Left renal pelvis (tissue), 4 donors: ENCODE results near the gene ATOH8. TPM values are rescaled to one million over a fixed set of nuclear protein-coding genes. Genes with fewer than 3 reads are reported as not detected.

ENCODE experiments used
- DNase-seq, 4 donors: peaks; one replicate each; pipeline ENCODE4 v3.0.0-alpha.2; 2013; ENCODE audit warnings: low read depth in 4 of 4, low spot score in 3 of 4
- polyA plus RNA-seq, 4 donors: library from polyadenylated mRNA; unstranded; fragments of 120-200 nt; gene quantifications; one replicate each; pipeline ENCODE4 v1.2.1, GENCODE V29; 2013; ENCODE audit not compliant: insufficient read length in 4 of 4

The ATOH8 gene
- polyA plus RNA-seq, 4 donors, result 13.6 to 15.6 (median 14.5) TPM

- DNase-seq, result no peak
Observed at GRCh38 chr2:85750587-85751575, 2.9 kb upstream of the ATOH8 start.

- no peak for DNase-seq
Observed at GRCh38 chr2:85751627-85752026, 2.2 kb upstream of the ATOH8 start.

DNA sequence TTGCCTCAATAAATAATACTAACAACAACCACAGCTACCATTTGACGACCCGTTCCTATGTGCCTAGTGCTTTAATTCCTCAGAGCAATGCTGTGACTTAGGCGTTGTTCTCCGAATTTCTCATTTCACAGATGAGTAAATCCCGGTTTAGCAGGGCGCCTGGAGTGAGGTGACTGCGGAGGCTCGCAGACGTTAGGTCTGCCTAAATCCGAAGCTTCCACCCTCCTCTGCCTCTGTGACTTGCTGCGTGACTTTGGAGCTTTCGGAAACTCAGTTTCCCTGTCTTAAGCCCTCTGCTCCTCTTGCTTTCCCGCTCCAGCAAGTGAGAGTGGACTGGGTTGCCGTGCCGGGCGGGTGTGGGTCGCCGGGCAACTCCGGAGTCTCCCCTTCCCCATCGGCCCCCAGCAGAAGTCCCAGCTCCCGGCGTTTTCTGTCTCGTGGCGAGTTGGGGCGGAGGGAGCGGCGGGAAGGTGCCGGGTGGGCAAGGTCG lies 711 bp upstream of the ATOH8 start:
- no peak for DNase-seq

- DNase-seq, result no peak
Observed at GRCh38 chr2:85754313-85755095, 713 bp downstream of the ATOH8 start.

DNA sequence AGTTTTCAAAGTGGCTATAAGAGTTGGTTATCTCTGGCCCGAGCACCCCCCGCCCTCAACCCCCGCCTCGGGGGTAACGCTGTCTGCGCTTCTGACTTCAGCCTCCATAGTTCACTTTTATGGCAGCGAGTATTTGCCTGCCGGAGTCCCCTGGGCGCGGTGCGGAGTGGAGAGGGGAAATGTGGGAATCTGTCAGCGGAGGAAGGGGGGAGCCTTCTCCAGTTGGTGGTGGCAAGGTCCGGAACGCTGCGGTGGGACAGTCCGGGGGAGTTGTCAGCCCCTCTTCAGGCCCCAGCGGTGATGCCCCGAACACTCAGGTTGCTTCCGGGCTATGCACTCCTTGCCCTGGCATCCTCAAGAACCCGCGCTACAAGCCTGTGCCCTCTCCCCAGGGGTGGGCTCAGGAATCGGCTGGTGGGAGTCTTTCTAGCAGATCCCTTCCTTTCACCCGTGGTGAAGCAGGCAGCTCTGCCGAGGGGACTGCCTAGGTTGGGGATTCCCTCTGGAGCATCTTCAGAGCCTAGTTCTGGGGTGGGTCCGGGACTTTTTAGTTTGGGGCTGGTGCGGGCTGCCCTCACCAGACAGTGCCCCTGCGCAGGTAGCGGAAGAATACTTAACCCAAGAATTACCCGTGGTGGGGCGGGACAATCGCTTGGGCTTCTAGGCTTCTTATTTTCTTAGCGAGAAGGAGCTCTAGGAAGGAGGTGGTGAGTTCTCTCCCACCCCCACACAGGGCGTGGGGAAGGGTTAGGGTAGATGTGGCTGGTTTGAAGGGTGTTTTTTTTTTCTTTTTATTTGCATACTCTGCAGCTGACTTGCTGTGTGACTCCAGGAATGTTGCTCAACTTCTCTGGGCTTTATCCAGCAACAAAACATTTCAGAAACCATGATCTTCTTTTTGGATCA lies 1.6 kb downstream of the ATOH8 start:
- no peak for DNase-seq

DNA sequence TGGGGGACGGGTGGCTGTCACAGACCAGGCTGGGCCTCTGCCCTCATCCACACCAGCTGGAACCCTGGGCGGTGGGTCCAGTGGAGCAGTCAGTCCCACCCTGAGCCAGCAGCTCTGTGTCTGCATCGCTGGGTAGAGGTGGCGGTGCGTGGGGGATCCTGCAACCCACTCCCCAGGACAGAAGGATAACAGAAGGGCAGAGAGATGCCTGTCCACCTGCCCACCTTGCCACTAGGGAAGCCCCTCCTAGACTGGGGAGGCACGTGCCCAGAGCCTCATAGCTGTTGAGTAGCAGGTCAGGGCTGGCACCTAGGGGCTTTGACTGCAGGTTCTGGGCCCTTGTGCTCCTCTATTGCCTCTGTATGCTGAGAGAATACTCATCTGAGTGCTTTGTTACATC lies 2.4 kb downstream of the ATOH8 start:
- no peak for DNase-seq

DNA sequence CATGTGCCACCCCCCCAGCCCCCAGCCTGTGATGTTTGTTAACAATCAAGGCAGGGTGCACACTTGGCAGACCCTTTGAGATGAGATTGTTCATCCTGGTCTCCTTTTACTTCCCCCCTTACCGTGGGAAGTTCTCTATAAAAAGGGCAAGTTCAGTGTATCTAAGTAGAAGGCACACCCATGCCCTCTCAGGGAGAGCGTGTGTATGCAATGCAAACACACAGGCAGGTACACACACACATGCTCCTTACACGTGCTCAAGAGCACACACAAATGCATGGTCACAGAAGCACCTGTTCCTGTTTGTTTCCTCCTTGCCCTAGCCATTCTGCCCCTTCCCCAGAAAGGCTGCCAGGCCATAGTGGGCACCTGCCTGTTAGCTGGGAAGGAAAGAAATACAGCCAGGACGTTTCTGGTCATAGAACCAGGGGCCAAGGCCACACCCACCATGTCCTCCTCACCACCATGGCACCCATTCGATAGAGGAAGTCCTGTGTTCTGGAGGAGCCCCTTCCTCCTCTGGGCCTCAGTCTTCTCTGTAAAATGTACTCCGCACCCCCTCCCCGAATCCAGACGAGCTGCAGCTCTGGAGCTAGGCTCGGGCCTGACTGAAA lies 3.1 kb downstream of the ATOH8 start:
- DNase-seq, result no peak

- DNase-seq, result no peak
Observed at GRCh38 chr2:85757860-85758259, 4.1 kb downstream of the ATOH8 start.

DNA sequence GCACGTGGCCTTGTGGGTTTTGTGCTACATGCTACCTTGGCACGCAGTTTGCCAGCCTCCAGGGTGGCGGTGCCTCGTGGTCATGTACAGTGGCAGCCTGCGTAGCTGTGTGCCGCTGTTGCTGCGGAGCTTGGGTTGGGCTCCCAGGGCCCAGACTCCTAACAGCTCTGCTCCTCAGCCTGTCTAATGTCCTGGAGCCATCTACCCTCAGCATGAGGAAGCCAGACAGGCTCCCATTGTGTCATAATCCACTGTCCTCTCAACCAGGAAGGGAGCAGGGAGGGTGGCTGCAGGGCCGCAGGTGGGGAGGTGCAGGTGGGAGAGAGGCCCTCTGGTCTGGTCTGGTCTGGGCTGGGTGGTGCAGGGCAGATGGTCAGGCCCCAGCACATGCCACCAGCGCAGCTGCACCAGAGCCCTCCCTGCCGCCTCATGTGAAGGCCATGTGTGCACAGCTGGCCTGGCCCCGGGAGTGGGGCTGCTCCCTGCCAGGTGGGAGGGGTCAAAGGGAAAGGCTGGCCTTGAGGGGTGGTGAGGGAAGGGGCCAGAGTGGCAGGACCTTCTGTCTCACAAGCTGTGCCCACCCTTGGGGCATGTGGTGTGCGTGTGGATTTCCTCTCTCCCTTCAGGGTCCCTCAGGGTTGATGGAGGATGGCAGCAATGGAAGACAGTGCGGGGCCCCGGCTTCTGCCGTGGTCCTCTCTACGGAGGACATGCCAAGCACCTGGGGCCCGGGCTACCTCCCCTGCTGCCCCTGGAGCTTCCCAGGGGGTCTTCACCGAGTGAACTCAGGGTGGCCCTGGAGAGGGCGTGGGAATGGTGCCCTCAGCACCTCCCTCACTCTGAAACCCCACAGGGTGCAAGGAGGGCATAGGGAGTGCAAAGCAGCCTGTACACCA lies 4.8 kb downstream of the ATOH8 start:
- DNase-seq, result no peak

- DNase-seq, result no peak
Observed at GRCh38 chr2:85759257-85759613, 5.4 kb downstream of the ATOH8 start.

DNA sequence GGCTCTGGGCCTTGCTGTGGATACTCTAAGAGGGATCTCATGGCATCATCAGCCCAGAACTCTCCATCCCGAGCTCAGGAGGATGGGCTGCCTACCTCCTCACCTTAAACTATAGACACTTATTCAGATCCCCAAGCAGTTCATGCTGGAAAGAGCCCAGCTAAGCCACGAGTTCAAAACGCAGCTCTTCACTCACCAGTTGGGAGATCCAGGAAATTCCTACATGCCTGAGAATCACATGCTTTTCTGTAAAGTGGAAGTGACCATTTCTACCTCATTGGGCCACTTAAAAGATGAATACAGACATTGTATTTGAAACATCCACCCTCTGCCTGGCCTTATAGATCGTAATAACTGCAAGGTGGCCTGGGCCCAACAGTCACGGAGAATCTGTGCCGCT lies 6.6 kb downstream of the ATOH8 start:
- no peak for DNase-seq

DNA sequence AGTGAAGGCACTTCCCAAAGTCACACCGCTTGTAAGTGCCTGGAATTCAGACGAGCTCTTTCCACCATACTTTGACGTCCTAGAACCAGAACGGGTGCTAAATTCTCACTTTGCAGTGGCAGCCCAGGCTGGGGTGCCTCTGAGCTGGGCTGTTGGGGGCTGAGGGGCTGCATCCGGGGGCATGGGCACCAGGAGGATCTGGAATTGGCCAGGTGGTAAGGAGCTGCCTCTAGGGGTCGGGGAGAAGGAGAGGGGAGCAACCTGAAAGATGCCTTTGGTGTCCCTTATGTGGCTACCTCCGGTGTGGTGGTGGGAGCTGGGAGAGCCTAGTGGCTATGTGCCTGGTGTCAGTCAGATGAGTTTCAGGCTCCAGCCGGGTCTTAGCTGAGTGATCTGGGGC lies 7.1 kb downstream of the ATOH8 start:
- DNase-seq, result no peak

DNA sequence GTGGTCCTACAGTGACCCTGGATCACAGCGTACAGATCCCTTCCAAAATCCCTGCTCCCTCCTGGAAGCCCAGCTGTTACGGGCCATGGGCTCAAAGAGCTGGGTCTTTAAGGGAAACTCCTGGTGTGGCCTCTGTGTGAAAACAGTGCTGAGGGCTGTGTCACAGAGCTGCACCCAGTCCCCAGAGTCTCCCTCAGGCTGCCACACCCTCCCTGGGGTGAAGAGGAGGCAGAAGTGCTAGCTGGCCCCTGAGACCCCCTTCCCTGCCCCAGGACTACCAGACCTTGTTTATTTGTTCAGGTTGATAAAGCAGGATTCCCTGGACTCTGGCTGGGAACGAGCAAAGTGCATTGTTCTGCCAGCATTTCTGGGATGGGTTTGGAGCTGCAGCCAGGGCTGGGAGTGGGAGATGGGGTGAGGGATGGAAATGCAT lies 7.7 kb downstream of the ATOH8 start:
- DNase-seq, result no peak

DNA sequence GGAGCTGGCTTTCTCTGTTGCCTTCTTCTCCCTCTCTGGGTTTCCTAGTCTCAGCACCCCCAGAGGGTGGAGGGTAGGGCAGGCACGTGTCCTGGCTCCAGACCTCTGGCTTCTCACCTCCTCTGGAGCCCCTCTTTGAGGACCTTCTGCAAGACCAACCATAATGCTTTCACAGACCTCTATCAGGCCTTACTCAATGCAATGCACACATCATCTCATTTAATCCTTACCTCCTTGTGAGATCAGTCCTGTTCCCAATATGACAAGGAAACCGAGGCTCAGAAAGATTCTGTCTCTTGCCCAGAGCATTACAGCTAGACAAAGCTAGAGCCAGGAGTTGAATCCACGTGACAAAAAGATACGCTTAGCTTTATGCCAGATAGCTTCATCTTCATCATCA lies 8.2 kb downstream of the ATOH8 start:
- no peak for DNase-seq

DNA sequence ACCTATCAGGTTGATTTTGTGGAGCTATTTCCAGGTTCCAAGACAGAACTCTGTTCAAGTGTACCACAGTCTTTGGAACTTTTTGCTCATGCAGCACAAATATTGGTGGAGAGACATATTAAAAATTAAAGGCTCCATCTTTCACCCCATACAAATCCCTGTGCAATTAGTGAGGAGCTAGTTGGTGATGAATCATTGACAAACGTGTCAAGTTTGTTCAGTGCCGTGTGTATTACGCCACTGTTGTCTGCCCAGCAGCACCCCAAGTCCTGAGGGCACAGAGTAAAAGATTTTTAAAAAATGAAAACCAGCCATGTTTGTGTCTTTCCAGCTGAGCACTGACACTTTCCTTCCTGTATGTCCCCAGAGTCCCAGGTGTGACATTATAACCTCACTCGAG lies 9.3 kb downstream of the ATOH8 start:
- DNase-seq, result no peak

GRCh38 chr2:85763831-85764230 lies 10.0 kb downstream of the ATOH8 start:
- DNase-seq, result no peak

GRCh38 chr2:85765081-85765731 lies 11.4 kb downstream of the ATOH8 start:
- no peak for DNase-seq

DNA sequence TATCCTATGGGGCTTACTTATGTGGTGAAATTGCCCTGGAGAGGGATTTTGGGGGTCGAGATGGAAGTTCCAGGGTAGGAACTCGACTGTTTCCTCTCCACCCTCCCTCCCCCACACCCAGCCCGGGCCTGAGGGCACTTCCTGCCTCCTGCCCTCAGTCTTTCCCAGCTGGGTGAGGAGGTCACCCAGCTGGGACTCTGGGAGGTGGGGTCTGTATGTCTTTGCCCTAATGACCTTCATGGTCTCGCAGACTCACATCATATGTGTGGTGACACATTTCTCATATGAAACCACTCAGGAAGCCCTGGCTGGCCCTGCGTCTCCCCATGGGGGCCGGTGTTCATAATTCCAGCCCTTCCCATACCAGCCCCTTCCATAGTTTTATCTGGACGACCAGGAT lies 12.4 kb downstream of the ATOH8 start:
- no peak for DNase-seq
